NK-92 (cell line): ENCODE results near the gene CPSF3.

Experiments
- DNase-seq: peaks from one replicate; lab custom pipeline; 2025; ENCODE audit not compliant: unreplicated experiment; lab: John Stamatoyannopoulos, UW

Gene CPSF3

GRCh38 chr2:9416962-9417316, 6.5 kb upstream of the CPSF3 start:
- DNase-seq, result no peak

DNA sequence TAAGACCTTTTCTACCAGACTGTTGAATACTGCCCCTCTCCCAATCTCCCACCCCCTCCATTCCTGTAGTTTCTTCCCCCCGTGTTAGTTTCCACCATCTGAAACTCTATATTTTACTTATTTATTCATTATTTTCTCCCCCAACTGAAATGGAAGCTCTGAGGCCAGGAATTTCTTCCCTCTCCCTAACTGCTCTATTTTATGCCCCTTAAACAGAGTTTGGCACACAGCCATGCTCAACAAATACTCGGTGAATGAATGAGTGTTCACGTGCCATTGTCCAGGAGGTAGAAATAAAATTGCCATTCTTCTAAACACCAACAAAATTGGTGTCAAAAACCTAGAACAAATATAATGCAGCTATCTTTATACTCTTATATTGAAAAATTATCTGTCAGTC, 5.7 kb upstream of the CPSF3 start:
- no peak for DNase-seq

DNA sequence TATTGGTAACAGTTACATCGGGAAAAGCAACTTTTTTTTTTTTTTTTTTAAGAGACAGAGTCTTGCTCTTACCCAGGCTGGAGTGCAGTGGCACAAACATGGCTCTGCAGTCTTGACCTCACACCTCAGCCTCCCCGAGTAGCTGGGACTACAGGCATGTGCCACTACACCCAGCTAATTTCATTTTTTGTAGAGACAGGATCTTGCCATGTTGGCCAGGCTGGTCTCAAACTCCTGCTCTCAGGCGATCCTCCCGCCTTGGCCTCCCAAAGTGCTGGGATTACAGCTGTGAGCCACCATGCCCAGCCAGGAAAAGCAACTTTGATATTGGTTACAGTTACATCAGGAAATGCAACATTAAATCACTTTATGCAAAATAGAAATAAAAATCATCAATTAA, 4.7 kb upstream of the CPSF3 start:
- no peak for DNase-seq

- no peak for DNase-seq
These were observed 3.9 kb upstream of the CPSF3 start for GRCh38 chr2:9419541-9419940.

DNA sequence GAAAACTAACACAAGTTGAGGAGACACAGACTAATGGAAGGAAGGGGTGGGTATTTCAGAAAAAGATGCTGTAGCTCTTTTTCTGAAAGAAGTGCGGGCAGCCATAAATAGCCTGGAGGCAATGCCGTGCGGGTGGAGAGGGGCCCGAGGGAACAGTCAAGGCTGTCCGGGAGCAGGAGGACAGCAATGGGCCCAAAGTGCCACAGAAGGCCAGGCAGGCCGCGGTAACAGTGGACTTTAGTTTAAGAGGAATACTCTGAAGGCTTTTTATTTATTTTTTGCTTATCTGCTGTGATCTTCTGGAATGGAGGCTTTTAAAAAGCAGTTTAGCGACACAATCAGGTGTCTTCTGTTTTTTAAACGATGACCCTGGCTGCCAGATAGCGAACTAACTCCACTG, 3.0 kb upstream of the CPSF3 start:
- DNase-seq, result no peak

DNA sequence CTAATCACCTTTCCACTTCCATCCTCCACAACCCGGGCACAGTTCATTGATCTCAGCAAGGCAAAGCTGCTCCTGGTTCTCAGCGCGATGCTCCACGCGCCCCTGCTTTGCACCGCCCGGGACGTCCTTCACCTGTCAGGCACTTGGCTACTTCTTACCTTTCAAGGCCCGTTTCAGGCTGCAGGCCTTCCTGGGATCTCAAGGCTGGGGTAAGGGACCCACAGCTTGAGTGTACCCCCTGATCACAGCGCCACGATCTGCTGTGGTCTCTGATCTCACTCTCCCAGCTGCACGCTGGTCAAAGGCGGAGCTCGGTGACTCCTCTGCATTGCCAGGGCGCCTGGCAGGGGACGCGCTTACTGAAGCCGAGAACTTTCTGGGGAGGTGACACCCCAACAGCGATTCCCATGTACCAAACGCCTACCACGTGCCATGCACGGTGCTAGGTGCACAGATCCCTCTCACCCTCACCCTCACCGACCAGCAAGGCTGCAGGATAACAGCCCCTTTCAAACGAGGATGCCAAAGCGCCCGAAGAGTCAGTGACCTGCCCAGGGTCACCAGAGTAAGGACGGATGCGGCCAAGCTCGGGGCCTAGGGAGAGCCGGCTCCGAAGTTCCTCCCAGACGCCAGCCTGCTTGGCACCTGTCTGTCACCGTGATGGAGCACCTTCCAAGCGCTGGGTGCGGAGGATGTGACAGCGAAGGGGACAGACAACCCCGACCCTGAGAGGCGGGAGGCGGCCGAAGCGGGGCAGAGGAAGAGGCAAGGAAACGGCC, 944 bp upstream of the CPSF3 start:
- no peak for DNase-seq

GRCh38 chr2:9423922-9424272, 443 bp downstream of the CPSF3 start:
- no peak for DNase-seq

DNA sequence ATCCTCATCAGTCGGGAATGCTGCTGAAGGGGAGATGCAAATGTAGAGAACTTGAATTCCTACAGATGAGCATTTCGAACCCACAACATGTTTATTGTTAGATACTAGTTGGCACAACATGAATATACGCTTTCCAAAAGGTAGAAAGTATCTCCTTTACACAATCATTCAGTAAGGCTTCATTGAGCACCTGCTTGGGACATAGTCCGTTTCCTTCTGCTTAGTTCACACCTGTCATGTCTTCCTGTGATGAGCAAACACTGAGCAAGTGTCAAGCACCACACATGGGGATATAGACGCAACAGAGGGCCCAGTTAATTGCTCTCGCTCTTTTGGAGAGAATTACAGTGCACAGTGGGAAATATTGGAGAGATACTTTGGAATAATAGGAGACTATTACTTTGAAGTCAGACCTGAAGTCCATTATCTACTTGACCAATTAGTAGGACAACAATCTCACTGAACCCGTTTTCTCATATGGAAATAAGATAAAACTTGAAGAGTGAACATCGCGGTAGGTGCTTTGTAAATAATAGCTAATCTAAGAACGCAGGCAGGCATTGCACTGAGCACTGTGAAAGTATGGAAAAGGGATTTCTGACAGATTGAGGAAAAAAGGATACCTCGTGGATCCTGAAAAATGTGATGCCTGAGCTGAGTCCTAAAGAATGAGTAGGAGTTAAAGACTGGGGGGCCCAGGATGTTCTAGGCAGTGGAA, 1.2 kb downstream of the CPSF3 start:
- no peak for DNase-seq

- DNase-seq, result no peak
These were observed 5.6 kb downstream of the CPSF3 start for GRCh38 chr2:9428965-9429577.

- no peak for DNase-seq
These were observed 7.2 kb downstream of the CPSF3 start for GRCh38 chr2:9430316-9431293.

GRCh38 chr2:9434489-9434888, 11.0 kb downstream of the CPSF3 start:
- DNase-seq, result no peak

DNA sequence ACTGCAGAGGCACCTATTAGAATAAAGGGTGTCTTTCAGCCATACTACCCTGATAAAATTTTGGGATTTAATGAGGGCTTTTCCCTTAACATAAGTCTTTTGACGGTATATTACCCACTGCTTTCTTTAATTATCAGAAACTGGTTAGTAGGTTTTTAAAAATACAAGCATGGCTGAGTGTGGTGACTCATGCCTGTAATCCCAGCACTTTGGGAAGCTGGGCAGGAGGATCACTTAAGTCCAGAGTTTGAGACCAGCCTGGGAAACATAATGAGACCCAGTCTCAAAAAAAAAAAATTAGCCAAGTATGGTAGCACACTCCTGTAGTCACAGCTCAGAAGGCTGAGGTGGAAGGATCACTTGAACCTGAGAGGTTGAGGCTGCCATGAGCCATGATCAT, 16.1 kb downstream of the CPSF3 start:
- DNase-seq, result no peak

DNA sequence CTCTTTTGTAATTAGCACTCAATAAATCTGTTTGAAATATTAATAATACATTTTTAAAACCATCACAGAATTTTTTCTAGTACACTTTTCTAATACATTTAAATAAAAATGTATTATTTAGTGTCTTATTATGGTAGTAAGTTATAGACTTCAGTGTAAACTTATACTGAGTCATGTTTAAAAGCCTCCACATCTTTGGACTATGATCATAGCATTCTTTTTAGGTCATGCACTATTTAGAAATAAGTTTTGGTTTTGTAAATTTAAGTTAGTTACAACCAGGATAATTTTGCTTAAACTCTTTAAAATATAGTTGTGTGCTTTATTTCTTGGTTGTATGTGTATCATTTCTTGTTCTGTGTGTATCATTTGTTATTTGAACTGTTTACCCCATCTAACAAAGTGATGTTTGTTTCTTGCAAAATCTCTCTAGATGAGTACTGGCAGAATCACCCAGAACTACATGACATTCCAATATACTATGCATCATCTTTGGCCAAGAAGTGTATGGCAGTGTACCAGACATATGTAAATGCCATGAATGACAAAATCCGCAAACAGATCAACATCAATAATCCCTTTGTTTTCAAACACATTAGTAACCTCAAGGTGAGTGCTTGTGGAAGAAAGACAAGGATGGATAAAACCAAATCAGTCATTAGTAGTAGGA, 16.7 kb downstream of the CPSF3 start:
- DNase-seq, result no peak

GRCh38 chr2:9441556-9441955, 18.1 kb downstream of the CPSF3 start:
- no peak for DNase-seq

DNA sequence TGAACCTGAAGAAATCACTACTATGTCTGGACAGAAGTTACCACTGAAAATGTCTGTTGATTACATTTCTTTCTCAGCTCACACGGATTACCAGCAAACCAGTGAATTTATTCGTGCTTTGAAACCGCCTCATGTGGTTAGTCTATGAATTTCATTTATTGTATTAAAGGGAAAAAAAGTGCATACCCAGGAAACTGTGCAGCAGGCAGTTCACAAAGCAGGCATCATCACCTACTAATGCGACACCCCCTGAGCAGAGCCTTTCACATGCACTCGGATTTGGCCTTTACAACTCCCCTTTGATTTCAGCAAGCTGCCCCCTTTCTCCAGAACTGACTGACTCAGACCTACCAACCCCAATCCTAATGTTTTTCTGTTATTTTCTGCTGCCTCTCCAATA, 20.1 kb downstream of the CPSF3 start:
- DNase-seq, result no peak

GRCh38 chr2:9445089-9445488, 21.6 kb downstream of the CPSF3 start:
- DNase-seq, result no peak

GRCh38 chr2:9451231-9451630, 27.8 kb downstream of the CPSF3 start:
- no peak for DNase-seq

GRCh38 chr2:9460441-9461017, 37.1 kb downstream of the CPSF3 start:
- no peak for DNase-seq

DNA sequence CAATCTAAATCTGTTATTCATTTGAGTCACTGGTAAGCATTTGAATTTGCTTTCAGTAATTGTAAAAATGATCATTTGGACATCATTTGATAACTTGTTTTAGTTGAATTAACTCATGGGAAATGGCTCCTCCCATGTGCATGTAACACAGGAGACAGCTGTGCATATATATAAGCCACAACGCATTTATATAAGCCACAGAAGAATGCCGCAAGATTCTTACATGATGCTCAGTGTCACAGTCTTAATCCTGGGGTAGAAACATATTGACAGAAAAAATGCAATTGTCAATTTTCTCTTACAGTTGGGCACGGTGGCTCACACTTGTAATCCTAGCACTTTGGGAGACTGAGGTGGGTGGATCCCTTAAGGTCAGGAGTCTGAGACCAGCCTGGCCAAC, 37.6 kb downstream of the CPSF3 start:
- DNase-seq, result no peak

- no peak for DNase-seq
These were observed 38.9 kb downstream of the CPSF3 start for GRCh38 chr2:9462313-9462712.
